Uterus (tissue), 2 donors: ENCODE measurements around the gene HTRA1.

Source experiments
- CTCF ChIP-seq, 4 experiments: fragments of 200-600 bp in 2 of 4; fragments of 450-650 bp in 2 of 4; sonication (generic) in 2 of 4; IDR thresholded peaks; one replicate each; pipeline ENCODE4 v1.5.1; 2016 to 2019; ENCODE audit warnings: antibody characterized with exemption in 4 of 4, mild to moderate bottlenecking in 2 of 4, moderate library complexity in 1 of 4
- POLR2A ChIP-seq, 2 donors: fragments of 450-650 bp; IDR thresholded peaks; one replicate each; pipeline ENCODE4 v1.6.1; 2016; ENCODE audit warnings: antibody characterized with exemption in 2 of 2, mild to moderate bottlenecking in 1 of 2, moderate library complexity in 1 of 2

- TF ChIP-seq CTCF (IDR thresholded peaks at IDR 0.05) (no peak), POLR2A (IDR thresholded peaks at IDR 0.05) (no peak)
These were observed 41.7 kb downstream of the HTRA1 start for GRCh38 chr10:122503012-122503411.
